ENCODE measurements around the gene OR13C2.
"Not testable (repeated sequence)": the region's sequence is repeated elsewhere in the genome, so short reads cannot be mapped to it uniquely, and the experiment has no call there.

Gene OR13C2

GRCh38 chr9:104605527-104605926 is at the start of gene OR13C2:
OR13C2 (minus strand) TSS chr9:104605627; CDS start chr9:104605627, 0 bp downstream.
- DNase-seq: not testable (repeated sequence)

GRCh38 chr9:104635456-104635855 is 30.0 kb upstream of the OR13C2 start:
- DNase-seq: no peak

GRCh38 chr9:104633976-104634520 is 28.6 kb upstream of the OR13C2 start:
- DNase-seq: no peak

GRCh38 chr9:104625964-104626363 is 20.5 kb upstream of the OR13C2 start:
- DNase-seq: not testable (repeated sequence)

- no peak for DNase-seq
These were observed 12.7 kb upstream of the OR13C2 start, which contains the start of gene OR13C9 for GRCh38 chr9:104618104-104618503. OR13C9 (minus strand) TSS chr9:104618204; CDS start chr9:104618204, 0 bp downstream.

- no peak for DNase-seq
These were observed 12.0 kb upstream of the OR13C2 start for GRCh38 chr9:104617418-104617817.

GRCh38 chr9:104611213-104611612 is 5.8 kb upstream of the OR13C2 start:
- no peak for DNase-seq

GRCh38 chr9:104608336-104608735 is 2.9 kb upstream of the OR13C2 start:
- DNase-seq: no peak

- DNase-seq: no peak
These were observed 725 bp upstream of the OR13C2 start for GRCh38 chr9:104606152-104606551.

GRCh38 chr9:104604801-104605200 is 626 bp downstream of the OR13C2 start:
- DNase-seq: no peak

GRCh38 chr9:104599313-104599712 is 6.1 kb downstream of the OR13C2 start, which contains the start of gene OR13C5:
OR13C5 (minus strand) TSS chr9:104599413; CDS start chr9:104599413, 0 bp downstream.
- not testable (repeated sequence) for DNase-seq

GRCh38 chr9:104598749-104599148 is 6.7 kb downstream of the OR13C2 start:
- DNase-seq: not testable (repeated sequence)

- no peak for DNase-seq
These were observed 15.8 kb downstream of the OR13C2 start for GRCh38 chr9:104589626-104590025.

GRCh38 chr9:104586496-104587180 is 18.8 kb downstream of the OR13C2 start:
- DNase-seq: no peak

GRCh38 chr9:104580562-104580961 is 24.9 kb downstream of the OR13C2 start:
- DNase-seq: no peak

GRCh38 chr9:104577263-104577662 is 28.2 kb downstream of the OR13C2 start:
- no peak for DNase-seq

- no peak for DNase-seq
These were observed 30.0 kb downstream of the OR13C2 start for GRCh38 chr9:104575456-104575855.

GRCh38 chr9:104572612-104573011 is 32.8 kb downstream of the OR13C2 start:
- no peak for DNase-seq

- no peak for DNase-seq
These were observed 36.6 kb downstream of the OR13C2 start, which contains the start of gene OR13C8 for GRCh38 chr9:104568868-104569267. OR13C8 (plus strand) TSS chr9:104569168; CDS start chr9:104569168, 0 bp downstream.

GRCh38 chr9:104564358-104564757 is 41.1 kb downstream of the OR13C2 start:
- DNase-seq: no peak

GRCh38 chr9:104556830-104557634 is 48.4 kb downstream of the OR13C2 start:
- DNase-seq: no peak

GRCh38 chr9:104555521-104555920 is 49.9 kb downstream of the OR13C2 start:
- no peak for DNase-seq
